Cardiac muscle cell (in vitro differentiated cells and primary cell): Measurements from ENCODE around the gene ARPC2. TPM values are rescaled to one million over a fixed set of nuclear protein-coding genes. Genes with fewer than 3 reads are reported as not detected.

Source experiments
- DNase-seq, 2 donors: peaks; one replicate each; pipeline versions ENCODE4 v3.0.0 to v3.0.0-alpha.2; 2010 to 2017; ENCODE audit warnings: low read depth in 1 of 2, low spot score in 1 of 2
- H3K27ac ChIP-seq: fragments of 200-600 bp; sonication (generic); 2 replicates; pipeline ENCODE4 v1.5.1; 2016
- H3K27me3 ChIP-seq: fragments of 200-600 bp; sonication (generic); 2 replicates; pipeline ENCODE4 v1.6.0; 2016; ENCODE audit warnings: control low read depth
- H3K36me3 ChIP-seq: fragments of 200-600 bp; sonication (generic); 2 replicates; pipeline ENCODE4 v1.5.1; 2016; ENCODE audit warnings: control low read depth
- H3K4me1 ChIP-seq: fragments of 200-600 bp; sonication (generic); 2 replicates; pipeline ENCODE4 v1.8.1; 2017; ENCODE audit warnings: low read depth, mild to moderate bottlenecking, mixed run types
- H3K4me3 ChIP-seq: fragments of 200-600 bp; sonication (generic); 2 replicates; pipeline ENCODE4 v1.5.1; 2016; ENCODE audit warnings: mild to moderate bottlenecking
- H3K9me3 ChIP-seq: fragments of 200-600 bp; sonication (generic); 2 replicates; pipeline ENCODE4 v1.5.1; 2017; ENCODE audit warnings: low read depth, mild to moderate bottlenecking, control low read depth
- polyA plus RNA-seq: library from polyadenylated mRNA; unstranded; fragments of >200 nt; fragmentation: Nextera tagmentation; extraction: Ambion mirVana; gene quantifications from 2 replicates; pipeline ENCODE4 v1.2.1, GENCODE V29; 2016
- total RNA-seq: library from RNA; depleted of rRNA; stranded (reverse); fragments of >200 nt; gene quantifications from 2 replicates; pipeline ENCODE4 v1.2.3, GENCODE V29; 2016
- TF ChIP-seq, protein P1 (sequence below): IDR thresholded peaks from 2 replicates; pipeline ENCODE4 v1.5.1; 2012; ENCODE audit warnings: low read depth, mild to moderate bottlenecking, low read length

Gene ARPC2
- total and polyA plus RNA-seq, 2 experiments from 2014 or later = 223 to 442 TPM

- H3K27ac ChIP-seq = peak overlapping the region; percentile 84
- no peak overlapping the region for H3K4me3 ChIP-seq
- no peaks in the 10 kb centered on the region for H3K9me3 ChIP-seq
- TF ChIP-seq, protein P1, sequence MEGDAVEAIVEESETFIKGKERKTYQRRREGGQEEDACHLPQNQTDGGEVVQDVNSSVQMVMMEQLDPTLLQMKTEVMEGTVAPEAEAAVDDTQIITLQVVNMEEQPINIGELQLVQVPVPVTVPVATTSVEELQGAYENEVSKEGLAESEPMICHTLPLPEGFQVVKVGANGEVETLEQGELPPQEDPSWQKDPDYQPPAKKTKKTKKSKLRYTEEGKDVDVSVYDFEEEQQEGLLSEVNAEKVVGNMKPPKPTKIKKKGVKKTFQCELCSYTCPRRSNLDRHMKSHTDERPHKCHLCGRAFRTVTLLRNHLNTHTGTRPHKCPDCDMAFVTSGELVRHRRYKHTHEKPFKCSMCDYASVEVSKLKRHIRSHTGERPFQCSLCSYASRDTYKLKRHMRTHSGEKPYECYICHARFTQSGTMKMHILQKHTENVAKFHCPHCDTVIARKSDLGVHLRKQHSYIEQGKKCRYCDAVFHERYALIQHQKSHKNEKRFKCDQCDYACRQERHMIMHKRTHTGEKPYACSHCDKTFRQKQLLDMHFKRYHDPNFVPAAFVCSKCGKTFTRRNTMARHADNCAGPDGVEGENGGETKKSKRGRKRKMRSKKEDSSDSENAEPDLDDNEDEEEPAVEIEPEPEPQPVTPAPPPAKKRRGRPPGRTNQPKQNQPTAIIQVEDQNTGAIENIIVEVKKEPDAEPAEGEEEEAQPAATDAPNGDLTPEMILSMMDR = no peak
- peaks cover 40% of the 10 kb centered on the region for H3K36me3 ChIP-seq
- no peak for DNase-seq
- H3K27me3 ChIP-seq = no peaks in the 10 kb centered on the region
- H3K4me1 ChIP-seq = peaks cover 39% of the 10 kb centered on the region
Observed at GRCh38 chr2:218244204-218244603, 27.2 kb downstream of the ARPC2 start.

DNA sequence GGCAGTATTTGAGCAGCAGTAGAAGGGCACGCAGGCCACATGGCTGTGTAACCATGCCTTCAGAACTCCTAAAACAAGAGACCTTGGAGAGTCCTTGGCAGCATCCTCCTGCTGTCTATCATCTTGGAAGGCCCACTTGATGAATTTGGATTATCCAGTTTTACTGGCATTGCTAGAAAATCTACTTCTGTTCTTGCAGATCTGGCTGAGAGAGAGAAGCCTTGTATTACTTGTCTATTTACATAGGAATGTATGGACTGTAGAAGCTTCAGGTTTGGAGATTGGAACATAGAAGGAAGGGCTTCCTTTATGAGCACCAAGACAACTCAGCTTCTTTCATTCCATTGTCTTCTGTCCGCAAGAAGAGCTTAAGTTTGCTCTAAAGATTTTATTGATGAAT, 27.7 kb downstream of the ARPC2 start:
- DNase-seq = no peak
- Histone ChIP-seq H3K9me3 (no peaks in the 10 kb centered on the region), H3K27me3 (no peaks in the 10 kb centered on the region), H3K4me1 (peaks cover 39% of the 10 kb centered on the region), H3K36me3 (peaks cover 40% of the 10 kb centered on the region), H3K27ac (peak overlapping the region; percentile 84), H3K4me3 (no peak overlapping the region)
- TF ChIP-seq, protein P1 = no peak

- Histone ChIP-seq H3K9me3 (no peaks in the 10 kb centered on the region), H3K4me1 (peaks cover 39% of the 10 kb centered on the region), H3K4me3 (no peak overlapping the region), H3K36me3 (peaks cover 44% of the 10 kb centered on the region), H3K27ac (peak overlapping the region; percentile 84), H3K27me3 (no peaks in the 10 kb centered on the region)
- peak in 1 of 2 donors; percentile 86 for DNase-seq
- TF ChIP-seq, protein P1 = no peak
Observed at GRCh38 chr2:218245214-218245613, 28.2 kb downstream of the ARPC2 start.

DNA sequence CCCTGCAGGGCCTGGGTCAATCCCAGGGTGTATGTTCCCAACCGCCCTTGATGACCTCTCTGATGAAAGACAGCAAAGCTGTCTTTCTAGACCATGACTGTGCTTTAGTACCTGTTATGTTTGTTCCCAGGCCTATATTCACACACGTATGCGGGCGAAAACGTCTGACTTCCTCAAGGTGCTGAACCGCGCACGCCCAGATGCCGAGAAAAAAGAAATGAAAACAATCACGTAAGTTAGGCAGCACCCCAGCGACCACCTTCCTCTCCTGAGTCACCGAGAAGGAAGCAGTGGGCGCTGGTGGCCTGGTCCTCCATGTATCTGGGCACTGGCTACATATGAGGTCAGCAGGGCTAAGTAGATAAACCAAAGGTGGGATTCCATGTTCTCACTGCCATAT, 32.7 kb downstream of the ARPC2 start:
- peaks cover 67% of the 10 kb centered on the region for H3K36me3 ChIP-seq
- DNase-seq = no peak
- peak overlapping the region; percentile 21 for H3K27ac ChIP-seq
- peaks cover 29% of the 10 kb centered on the region for H3K4me1 ChIP-seq
- no peak overlapping the region for H3K4me3 ChIP-seq
- TF ChIP-seq, protein P1 = no peak
- H3K9me3 ChIP-seq = no peaks in the 10 kb centered on the region
- H3K27me3 ChIP-seq = no peaks in the 10 kb centered on the region

DNA sequence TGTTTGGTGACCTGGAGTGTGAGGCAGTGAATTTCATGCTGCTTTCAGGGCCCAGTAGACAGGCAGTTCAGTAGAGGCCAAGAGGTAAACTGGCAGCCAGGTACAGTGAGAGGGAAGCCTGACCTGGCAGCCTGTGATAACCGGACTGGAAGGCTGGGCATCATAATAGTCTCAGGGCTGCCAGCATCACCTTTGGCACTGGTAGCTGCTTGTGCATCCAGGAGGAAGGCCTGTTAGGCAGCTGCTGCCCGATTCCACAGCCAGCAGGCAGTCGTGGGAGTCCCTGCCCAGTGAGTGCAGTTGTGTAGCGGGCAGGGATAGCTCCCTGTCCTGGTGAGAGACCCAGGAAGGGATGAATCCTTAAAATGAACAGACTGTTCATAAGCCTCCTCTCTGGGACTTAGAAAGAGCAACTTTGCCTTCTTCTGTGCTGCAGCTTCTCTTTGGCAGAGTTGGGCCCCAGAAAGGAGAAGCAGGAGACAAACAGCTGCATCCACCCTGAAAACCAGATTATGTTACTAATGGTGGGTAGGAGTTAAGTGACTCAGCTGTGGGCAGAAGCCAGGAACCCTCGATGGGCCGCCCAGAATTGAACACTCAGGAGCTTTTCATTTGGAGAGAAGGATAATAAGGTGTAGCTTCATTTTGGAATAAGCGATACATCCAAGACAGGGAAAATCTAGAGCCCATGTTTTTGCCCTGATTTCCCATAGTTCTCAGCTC, 35.7 kb downstream of the ARPC2 start:
- DNase-seq = no peak
- Histone ChIP-seq H3K4me1 (peaks cover 15% of the 10 kb centered on the region), H3K9me3 (no peaks in the 10 kb centered on the region), H3K27me3 (no peaks in the 10 kb centered on the region), H3K4me3 (no peak overlapping the region), H3K27ac (peak overlapping the region; percentile 32), H3K36me3 (peaks cover 70% of the 10 kb centered on the region)
- TF ChIP-seq, protein P1 = no peak
